Measurements from ENCODE around the gene OTOA.
"Not testable (repeated sequence)": the region's sequence is repeated elsewhere in the genome, so short reads cannot be mapped to it uniquely, and the experiment has no call there.

OTOA gene

GRCh38 chr16:21663889-21664647 is at the start of gene OTOA:
TSS of gene OTOA (plus strand) at chr16:21663968. CDS start at chr16:21678515, 14,547 bp downstream.
- no peak for DNase-seq

DNA sequence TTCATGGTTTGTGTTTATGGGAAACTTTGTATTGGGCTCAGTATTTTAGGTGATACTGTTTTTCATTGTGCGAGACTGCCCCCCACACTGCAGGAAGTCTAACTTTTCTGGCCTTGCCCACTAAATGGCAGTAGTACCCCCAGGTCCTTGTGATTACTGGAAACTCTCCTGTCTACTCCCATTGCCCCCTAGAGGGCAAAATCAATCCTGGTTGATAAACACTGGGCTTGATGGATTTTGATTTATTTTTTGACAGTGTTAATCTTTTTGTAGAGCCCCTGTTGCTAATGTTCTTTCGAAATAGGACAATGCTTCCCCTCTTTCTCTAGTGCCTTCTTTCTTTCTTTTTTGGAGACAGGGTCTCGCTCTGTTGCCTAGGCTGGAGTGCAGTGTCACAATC is 48.9 kb upstream of the OTOA start:
- DNase-seq = no peak

GRCh38 chr16:21617607-21618006 is 46.2 kb upstream of the OTOA start:
- no peak for DNase-seq

GRCh38 chr16:21618281-21618680 is 45.5 kb upstream of the OTOA start:
- no peak for DNase-seq

DNA sequence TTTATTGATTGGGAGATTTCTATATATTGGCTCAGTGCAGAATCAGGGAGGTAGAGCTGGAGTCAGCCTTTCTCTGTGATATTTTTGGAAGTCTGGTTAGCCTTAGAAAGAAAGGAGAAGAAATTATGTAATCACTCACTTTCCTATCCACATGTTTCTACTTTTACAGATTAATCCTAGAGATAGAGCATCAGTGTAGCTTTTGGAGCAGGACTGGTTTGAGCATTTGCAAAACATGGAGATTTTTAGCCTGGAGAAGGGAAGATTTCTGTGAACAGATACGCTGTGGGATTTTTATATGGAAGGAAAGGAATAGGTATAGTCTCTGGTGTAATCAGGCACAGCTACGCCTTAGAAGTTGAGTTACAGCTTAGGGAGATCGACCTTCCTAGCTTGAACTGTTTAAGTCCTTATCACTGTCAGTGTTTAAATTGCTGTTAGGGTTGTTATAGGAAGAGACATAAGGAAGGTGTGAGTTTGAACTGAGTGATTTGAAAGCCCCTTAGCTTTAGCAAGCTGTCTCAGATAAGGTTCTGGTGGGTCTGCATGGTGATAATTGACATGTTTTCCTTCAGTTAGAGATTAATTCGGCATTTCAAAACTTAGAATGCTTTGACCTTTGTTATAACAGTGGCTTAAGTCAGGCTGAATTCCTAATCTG is 43.9 kb upstream of the OTOA start:
- DNase-seq = no peak

- no peak for DNase-seq
Measured at GRCh38 chr16:21620592-21620991, 43.2 kb upstream of the OTOA start.

DNA sequence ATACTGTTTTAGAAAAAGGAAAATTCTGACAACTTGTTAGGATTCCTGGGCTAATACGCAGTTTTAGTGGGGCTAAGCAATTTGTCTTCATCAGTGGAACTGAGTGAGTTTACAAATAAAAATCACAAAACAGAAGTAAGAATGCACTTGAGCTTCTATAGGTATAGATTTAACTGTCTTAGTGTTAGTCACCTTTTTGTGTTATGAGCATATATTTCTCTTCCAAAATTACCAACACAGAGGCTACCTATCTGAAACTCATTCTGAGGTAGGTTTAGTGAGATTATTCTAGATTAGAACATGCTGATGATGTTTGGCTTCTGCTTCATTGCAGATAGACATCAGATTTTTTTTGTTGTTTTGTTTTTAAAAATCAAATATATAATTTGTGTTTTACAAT is 41.2 kb upstream of the OTOA start:
- no peak for DNase-seq

DNA sequence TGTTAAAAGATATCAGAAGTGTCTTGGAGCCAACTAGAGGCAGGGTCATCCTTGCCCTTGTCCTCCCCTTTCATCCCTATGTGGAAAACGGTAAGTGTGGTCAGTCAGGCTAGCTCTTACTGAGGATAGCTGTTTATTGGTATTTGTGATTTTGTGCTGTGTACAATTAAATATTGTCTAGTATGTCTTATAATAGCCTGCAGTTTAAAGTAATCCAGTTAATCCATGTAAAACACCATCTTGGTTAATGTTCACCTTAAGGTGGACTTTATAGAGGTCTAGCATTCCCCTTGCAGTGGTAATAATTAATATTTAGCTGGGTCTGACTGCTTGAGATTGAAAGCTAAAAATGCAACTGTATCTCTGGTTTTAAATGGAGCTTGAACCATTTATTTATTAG is 38.7 kb upstream of the OTOA start:
- no peak for DNase-seq

- no peak for DNase-seq
Measured at GRCh38 chr16:21626659-21627277, 37.0 kb upstream of the OTOA start.

DNA sequence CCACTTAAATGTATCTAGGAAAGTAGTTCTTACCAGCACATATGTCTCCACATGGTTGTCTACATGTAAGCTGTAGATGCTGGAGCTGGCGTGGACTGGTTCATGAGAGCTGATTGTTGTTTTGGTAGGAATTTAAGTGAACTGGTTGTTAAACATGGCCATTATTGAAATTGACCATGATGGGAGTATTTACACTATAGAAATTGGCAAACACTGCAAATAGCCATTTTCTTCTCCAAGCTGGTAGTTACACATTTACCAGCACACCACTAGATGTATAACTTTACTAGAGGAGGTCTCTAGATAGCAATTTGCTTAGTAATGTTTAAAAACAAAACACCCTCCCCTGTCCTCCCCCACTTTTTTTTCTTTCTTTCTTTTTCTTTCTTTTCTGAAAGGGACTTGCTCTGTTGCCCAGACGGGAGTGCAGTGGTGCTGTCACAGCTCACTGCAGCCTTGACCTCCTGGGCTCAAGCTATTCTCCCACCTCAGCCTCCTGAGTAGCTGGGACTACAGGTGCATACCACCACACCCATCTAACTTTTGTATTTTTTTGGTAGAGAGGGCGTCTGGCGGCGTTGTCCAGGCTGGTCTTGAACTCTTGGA is 35.5 kb upstream of the OTOA start:
- no peak for DNase-seq

DNA sequence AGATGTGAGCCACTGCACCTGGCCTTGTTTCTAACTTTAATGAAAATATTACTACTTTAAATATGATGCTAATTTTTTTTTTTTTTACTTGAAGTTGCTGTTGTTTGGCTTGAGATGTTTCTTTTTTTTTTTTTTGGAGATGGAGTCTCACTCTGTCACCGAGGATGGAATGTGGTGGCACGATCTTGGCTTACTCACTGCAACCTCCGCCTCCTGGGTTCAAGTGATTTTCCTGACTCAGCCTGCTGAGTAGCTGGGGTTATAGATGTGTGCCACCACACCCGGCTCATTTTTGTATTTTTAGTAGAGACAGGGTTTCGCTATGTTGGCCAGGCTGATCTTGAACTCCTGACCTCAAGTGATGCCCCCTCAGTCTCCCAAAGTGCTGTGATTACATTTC is 35.0 kb upstream of the OTOA start:
- DNase-seq = no peak

GRCh38 chr16:21629616-21630539 is 33.9 kb upstream of the OTOA start:
- DNase-seq = not testable (repeated sequence)

- DNase-seq = not testable (repeated sequence)
Measured at GRCh38 chr16:21630866-21631265, 32.9 kb upstream of the OTOA start.

GRCh38 chr16:21631376-21631775 is 32.4 kb upstream of the OTOA start:
- DNase-seq = not testable (repeated sequence)

DNA sequence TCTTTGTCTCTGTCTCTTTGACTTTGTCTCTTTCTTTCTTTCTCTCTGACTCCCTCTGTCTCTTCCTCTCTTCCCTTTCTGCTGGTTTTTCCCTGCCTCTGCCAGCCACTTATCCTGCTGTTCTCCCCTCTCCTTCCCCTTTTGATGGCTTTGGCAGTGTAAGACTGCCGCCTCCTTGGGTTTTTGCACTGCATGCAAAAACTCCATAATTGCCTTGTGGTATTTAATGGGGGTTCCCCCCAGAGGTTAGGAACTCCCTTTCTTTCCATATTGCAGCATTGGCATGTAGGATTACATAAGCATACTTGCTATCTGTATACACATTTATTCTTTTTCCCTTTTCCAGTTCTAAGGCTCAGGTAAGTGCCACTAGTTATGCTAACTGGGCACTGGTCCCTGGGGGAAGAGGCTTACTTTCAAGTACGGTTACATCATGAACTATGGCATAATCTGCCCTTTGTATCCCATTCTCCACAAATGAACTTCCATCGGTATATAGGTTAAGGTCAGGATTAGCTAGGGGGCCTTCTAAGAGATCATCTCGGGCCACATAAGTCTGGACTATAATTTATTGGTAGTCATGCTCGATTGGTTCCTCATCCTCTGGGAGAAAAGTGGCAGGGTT is 31.7 kb upstream of the OTOA start:
- not testable (repeated sequence) for DNase-seq

- no peak for DNase-seq
Measured at GRCh38 chr16:21634216-21634615, 29.6 kb upstream of the OTOA start.

GRCh38 chr16:21635694-21636093 is 28.1 kb upstream of the OTOA start:
- DNase-seq = not testable (repeated sequence)

GRCh38 chr16:21637032-21637968 is 26.5 kb upstream of the OTOA start:
- no peak for DNase-seq

- DNase-seq = no peak
Measured at GRCh38 chr16:21638573-21638975, 25.2 kb upstream of the OTOA start.

- DNase-seq = no peak
Measured at GRCh38 chr16:21639493-21639892, 24.3 kb upstream of the OTOA start.

- DNase-seq = no peak
Measured at GRCh38 chr16:21641916-21642315, 21.9 kb upstream of the OTOA start.

Measured in DMS 273 treated with DMSO at 0.1 percent for 48 hours (cell line).